ENCODE measurements around the gene RBBP8. TPM values are rescaled to one million over a fixed set of nuclear protein-coding genes. Genes with fewer than 3 reads are reported as not detected.
"Not testable (repeated sequence)": the region's sequence is repeated elsewhere in the genome, so short reads cannot be mapped to it uniquely, and the experiment has no call there.

Gene RBBP8
- total RNA-seq, 1 experiment from 2014 or later = 38.0 TPM

- DNase-seq = no peak
- Histone ChIP-seq H3K36me3 (replicated peaks; ENCODE audit: control insufficient read depth, insufficient read depth, low read length) (no peaks in the 10 kb centered on the region), H3K27me3 (ENCODE audit: control insufficient read depth, insufficient read depth, low read length) (peaks cover 2% of the 10 kb centered on the region), H3K4me3 (ENCODE audit: insufficient read depth, low read depth, low read length) (no peak overlapping the region)
These were observed 4.8 kb upstream of the RBBP8 start for GRCh38 chr18:22928339-22928738.

- peak; percentile 47 for DNase-seq
- peaks cover 2% of the 10 kb centered on the region for H3K27me3 ChIP-seq (ENCODE audit: control insufficient read depth, insufficient read depth, low read length)
- no peak overlapping the region for H3K4me3 ChIP-seq (ENCODE audit: insufficient read depth, low read depth, low read length)
- no peaks in the 10 kb centered on the region for H3K36me3 ChIP-seq (replicated peaks; ENCODE audit: control insufficient read depth, insufficient read depth, low read length)
These were observed 2.9 kb upstream of the RBBP8 start for GRCh38 chr18:22930089-22930713.

GRCh38 chr18:22932885-22933205 lies 283 bp upstream of the RBBP8 start:
- peaks cover 3% of the 10 kb centered on the region; the same call in 1 of the 2 replicates for H3K36me3 ChIP-seq (replicated peaks; ENCODE audit: control insufficient read depth, insufficient read depth, low read length)
- H3K4me3 ChIP-seq (ENCODE audit: insufficient read depth, low read depth, low read length) = peak overlapping the region; percentile 90
- no peak for DNase-seq
- H3K27me3 ChIP-seq (ENCODE audit: control insufficient read depth, insufficient read depth, low read length) = peaks cover 2% of the 10 kb centered on the region

- no peak for DNase-seq
- Histone ChIP-seq H3K4me3 (ENCODE audit: insufficient read depth, low read depth, low read length) (peak overlapping the region; percentile 90), H3K27me3 (ENCODE audit: control insufficient read depth, insufficient read depth, low read length) (peaks cover 2% of the 10 kb centered on the region), H3K36me3 (replicated peaks; ENCODE audit: control insufficient read depth, insufficient read depth, low read length) (peaks cover 3% of the 10 kb centered on the region; the same call in 1 of the 2 replicates)
These were observed 867 bp downstream of the RBBP8 start for GRCh38 chr18:22933966-22934423.

- Histone ChIP-seq H3K4me3 (ENCODE audit: insufficient read depth, low read depth, low read length) (no peak overlapping the region), H3K36me3 (replicated peaks; ENCODE audit: control insufficient read depth, insufficient read depth, low read length) (peaks cover 3% of the 10 kb centered on the region; the same call in 1 of the 2 replicates), H3K27me3 (ENCODE audit: control insufficient read depth, insufficient read depth, low read length) (peaks cover 2% of the 10 kb centered on the region)
- no peak for DNase-seq
These were observed 1.7 kb downstream of the RBBP8 start for GRCh38 chr18:22934789-22935188.

- no peak for DNase-seq
- H3K27me3 ChIP-seq (ENCODE audit: control insufficient read depth, insufficient read depth, low read length) = peaks cover 2% of the 10 kb centered on the region
- peaks cover 3% of the 10 kb centered on the region; the same call in 1 of the 2 replicates for H3K36me3 ChIP-seq (replicated peaks; ENCODE audit: control insufficient read depth, insufficient read depth, low read length)
- H3K4me3 ChIP-seq (ENCODE audit: insufficient read depth, low read depth, low read length) = no peak overlapping the region
These were observed 2.3 kb downstream of the RBBP8 start for GRCh38 chr18:22935431-22935830.

GRCh38 chr18:22936515-22936914 lies 3.4 kb downstream of the RBBP8 start:
- Histone ChIP-seq H3K4me3 (ENCODE audit: insufficient read depth, low read depth, low read length) (no peak overlapping the region), H3K36me3 (replicated peaks; ENCODE audit: control insufficient read depth, insufficient read depth, low read length) (peaks cover 4% of the 10 kb centered on the region; the same call in 1 of the 2 replicates), H3K27me3 (ENCODE audit: control insufficient read depth, insufficient read depth, low read length) (peaks cover 2% of the 10 kb centered on the region)
- DNase-seq = no peak

- no peaks in the 10 kb centered on the region for H3K27me3 ChIP-seq (ENCODE audit: control insufficient read depth, insufficient read depth, low read length)
- H3K36me3 ChIP-seq (replicated peaks; ENCODE audit: control insufficient read depth, insufficient read depth, low read length) = peaks cover 4% of the 10 kb centered on the region; the same call in 1 of the 2 replicates
- H3K4me3 ChIP-seq (ENCODE audit: insufficient read depth, low read depth, low read length) = no peak overlapping the region
- no peak for DNase-seq
These were observed 6.5 kb downstream of the RBBP8 start for GRCh38 chr18:22939649-22940048.

GRCh38 chr18:22943847-22944246 lies 10.7 kb downstream of the RBBP8 start:
- Histone ChIP-seq H3K27me3 (ENCODE audit: control insufficient read depth, insufficient read depth, low read length) (no peaks in the 10 kb centered on the region), H3K36me3 (replicated peaks; ENCODE audit: control insufficient read depth, insufficient read depth, low read length) (peaks cover 1% of the 10 kb centered on the region; the same call in 1 of the 2 replicates)
- DNase-seq = no peak

GRCh38 chr18:22946217-22946616 lies 13.1 kb downstream of the RBBP8 start:
- DNase-seq = no peak
- Histone ChIP-seq H3K27me3 (ENCODE audit: control insufficient read depth, insufficient read depth, low read length) (no peaks in the 10 kb centered on the region), H3K4me3 (ENCODE audit: insufficient read depth, low read depth, low read length) (no peak overlapping the region), H3K36me3 (replicated peaks; ENCODE audit: control insufficient read depth, insufficient read depth, low read length) (peaks cover 1% of the 10 kb centered on the region)

More at GRCh38 chr18:22943847-22944246, 10.7 kb downstream of the RBBP8 start:
- H3K4me3 ChIP-seq (ENCODE audit: insufficient read depth, low read depth, low read length) = no peak overlapping the region

- H3K27me3 ChIP-seq (ENCODE audit: control insufficient read depth, insufficient read depth, low read length) = no peaks in the 10 kb centered on the region
- H3K36me3 ChIP-seq (replicated peaks; ENCODE audit: control insufficient read depth, insufficient read depth, low read length) = no peaks in the 10 kb centered on the region; the same call in none of the 2 replicates
- H3K4me3 ChIP-seq (ENCODE audit: insufficient read depth, low read depth, low read length) = no peak overlapping the region
- DNase-seq = no peak
These were observed 13.7 kb downstream of the RBBP8 start for GRCh38 chr18:22946846-22947245.

- peak; percentile 5 for DNase-seq
- H3K4me3 ChIP-seq (ENCODE audit: insufficient read depth, low read depth, low read length) = no peak overlapping the region
- no peaks in the 10 kb centered on the region for H3K27me3 ChIP-seq (ENCODE audit: control insufficient read depth, insufficient read depth, low read length)
- H3K36me3 ChIP-seq (replicated peaks; ENCODE audit: control insufficient read depth, insufficient read depth, low read length) = peaks cover 1% of the 10 kb centered on the region
These were observed 18.7 kb downstream of the RBBP8 start for GRCh38 chr18:22951823-22952222.

GRCh38 chr18:22952525-22952924 lies 19.4 kb downstream of the RBBP8 start:
- Histone ChIP-seq H3K4me3 (ENCODE audit: insufficient read depth, low read depth, low read length) (no peak overlapping the region), H3K36me3 (replicated peaks; ENCODE audit: control insufficient read depth, insufficient read depth, low read length) (peaks cover 1% of the 10 kb centered on the region), H3K27me3 (ENCODE audit: control insufficient read depth, insufficient read depth, low read length) (no peaks in the 10 kb centered on the region)
- DNase-seq = no peak

- H3K36me3 ChIP-seq (replicated peaks; ENCODE audit: control insufficient read depth, insufficient read depth, low read length); H3K4me3 ChIP-seq (ENCODE audit: insufficient read depth, low read depth, low read length); H3K27me3 ChIP-seq (ENCODE audit: control insufficient read depth, insufficient read depth, low read length); DNase-seq: not testable (repeated sequence)
These were observed 20.9 kb downstream of the RBBP8 start for GRCh38 chr18:22953982-22954381.

GRCh38 chr18:22956226-22956625 lies 23.1 kb downstream of the RBBP8 start:
- no peak overlapping the region for H3K4me3 ChIP-seq (ENCODE audit: insufficient read depth, low read depth, low read length)
- no peaks in the 10 kb centered on the region for H3K27me3 ChIP-seq (ENCODE audit: control insufficient read depth, insufficient read depth, low read length)
- H3K36me3 ChIP-seq (replicated peaks; ENCODE audit: control insufficient read depth, insufficient read depth, low read length) = peaks cover 1% of the 10 kb centered on the region
- no peak for DNase-seq
